Left lung (tissue), 10 donors: ENCODE measurements around the gene SECISBP2. TPM values are rescaled to one million over a fixed set of nuclear protein-coding genes. Genes with fewer than 3 reads are reported as not detected.

ENCODE experiments used
- ATAC-seq: fragments of 200-7000 bp; cut with Tn5 transposase; one replicate; pipeline ENCODE4 v1.9.1; 2020; ENCODE audit warnings: moderate library complexity
- DNase-seq, 4 donors: peaks; one replicate each; pipeline ENCODE4 v3.0.0-alpha.2; 2013 to 2020
- H3K27ac ChIP-seq, 2 donors: fragments of 200-600 bp; sonication (generic) in 1 of 2; one replicate each; pipeline versions ENCODE4 v1.5.0 to v1.8.0; 2020 to 2021
- H3K27me3 ChIP-seq, 2 donors: fragments of 200-600 bp; sonication (generic) in 1 of 2; one replicate each; pipeline versions ENCODE4 v1.5.0 to v1.8.0; 2020 to 2021
- H3K36me3 ChIP-seq, 2 donors: fragments of 200-600 bp; sonication (generic) in 1 of 2; one replicate each; pipeline versions ENCODE4 v1.5.0 to v1.8.0; 2020 to 2021
- H3K4me1 ChIP-seq, 2 donors: fragments of 200-600 bp; one replicate each; pipeline ENCODE4 v1.8.0; 2021
- H3K4me3 ChIP-seq, 2 donors: fragments of 200-600 bp; sonication (generic) in 1 of 2; one replicate each; pipeline versions ENCODE4 v1.5.0 to v1.8.0; 2020 to 2021; ENCODE audit warnings: mild to moderate bottlenecking in 1 of 2
- H3K9me3 ChIP-seq, 2 donors: fragments of 200-600 bp; sonication (generic) in 1 of 2; one replicate each; pipeline versions ENCODE4 v1.5.0 to v1.8.0; 2020 to 2021
- intact Hi-C, 2 donors: fragments of 100-400 bp; cut with DNase I; formaldehyde crosslinking; loops; one replicate each; pipeline versions ENCODE4 v1.11.2 to v1.14.2; 2022
- polyA plus RNA-seq, 6 donors: library from polyadenylated mRNA; unstranded; fragments of 120-200 nt; gene quantifications; one replicate each; pipeline ENCODE4 v1.2.1, GENCODE V29; 2013; ENCODE audit not compliant: insufficient read length in 6 of 6
- total RNA-seq, 2 donors: library from RNA; stranded (reverse); fragmentation: NEBNext Ultra II Directional; extraction: Animal tissue kit (Norgen Biotek cat#: 25700); gene quantifications; one replicate each; pipeline ENCODE4 v1.2.1, GENCODE V29; 2021
- TF ChIP-seq, protein P1 (sequence below), 2 donors: fragments of 200-600 bp; sonication (generic) in 1 of 2; IDR thresholded peaks; one replicate each; pipeline versions ENCODE4 v1.5.0 to v1.8.0; 2021; ENCODE audit warnings: antibody characterized with exemption in 2 of 2
- donor health status: DM: no; HTN: yes; CAD: no.
- donor health status: DM: no; HTN: no; CAD: no.

The SECISBP2 gene
- total and polyA plus RNA-seq, 8 donors, result 31.4 to 92.8 (median 89.3) TPM

DNA sequence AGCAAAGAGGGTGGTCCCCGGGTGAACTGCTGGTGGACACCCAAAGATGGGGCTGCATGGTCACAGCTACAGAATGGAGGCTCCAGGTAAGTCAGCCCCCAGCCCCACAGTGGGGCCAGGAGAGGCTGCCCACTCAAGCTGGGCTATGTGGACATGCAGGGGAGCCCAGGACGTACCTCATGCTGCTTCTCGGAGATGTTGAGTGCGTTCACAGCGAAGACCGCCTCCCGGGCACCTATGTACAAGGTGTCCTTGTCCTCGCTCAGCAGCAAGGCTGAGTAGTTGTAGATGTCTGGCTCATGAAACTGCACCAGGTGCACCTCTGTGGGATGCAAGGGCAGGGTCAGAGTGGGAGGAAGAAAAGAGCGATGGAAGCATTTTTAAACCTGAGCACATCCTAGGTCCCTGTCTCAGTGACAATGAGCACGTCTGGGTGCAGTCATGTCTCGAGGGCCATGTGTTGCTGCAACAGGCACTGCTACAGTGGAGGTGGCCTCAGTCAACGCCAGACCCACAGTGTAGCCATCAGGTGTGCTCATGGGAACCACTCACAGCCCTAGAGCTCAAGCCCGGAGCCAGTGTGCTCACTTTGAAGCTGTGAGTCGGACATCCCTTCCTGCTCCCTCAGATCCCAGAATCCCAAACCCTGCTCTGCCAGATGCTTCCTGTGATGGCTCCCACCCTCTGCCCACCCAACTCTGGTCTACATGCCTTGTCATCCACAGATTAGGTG lies 84.6 kb downstream of the SECISBP2 start:
- intact Hi-C loops, result no loop called here

GRCh38 chr9:89404074-89404473 lies 85.8 kb downstream of the SECISBP2 start:
- peaks cover 0 to 16% of the 10 kb centered on the region in 2 donors for H3K36me3 ChIP-seq
- DNase-seq (no peak), ATAC-seq (no peak)
- H3K4me1 ChIP-seq, result peaks cover 0 to 64% of the 10 kb centered on the region in 2 donors
- no peak overlapping the region for H3K4me3 ChIP-seq
- H3K27ac ChIP-seq, result no peak overlapping the region
- H3K9me3 ChIP-seq, result peaks cover 0 to 5% of the 10 kb centered on the region in 2 donors
- intact Hi-C loops, result no loop called here
- TF ChIP-seq, protein P1, sequence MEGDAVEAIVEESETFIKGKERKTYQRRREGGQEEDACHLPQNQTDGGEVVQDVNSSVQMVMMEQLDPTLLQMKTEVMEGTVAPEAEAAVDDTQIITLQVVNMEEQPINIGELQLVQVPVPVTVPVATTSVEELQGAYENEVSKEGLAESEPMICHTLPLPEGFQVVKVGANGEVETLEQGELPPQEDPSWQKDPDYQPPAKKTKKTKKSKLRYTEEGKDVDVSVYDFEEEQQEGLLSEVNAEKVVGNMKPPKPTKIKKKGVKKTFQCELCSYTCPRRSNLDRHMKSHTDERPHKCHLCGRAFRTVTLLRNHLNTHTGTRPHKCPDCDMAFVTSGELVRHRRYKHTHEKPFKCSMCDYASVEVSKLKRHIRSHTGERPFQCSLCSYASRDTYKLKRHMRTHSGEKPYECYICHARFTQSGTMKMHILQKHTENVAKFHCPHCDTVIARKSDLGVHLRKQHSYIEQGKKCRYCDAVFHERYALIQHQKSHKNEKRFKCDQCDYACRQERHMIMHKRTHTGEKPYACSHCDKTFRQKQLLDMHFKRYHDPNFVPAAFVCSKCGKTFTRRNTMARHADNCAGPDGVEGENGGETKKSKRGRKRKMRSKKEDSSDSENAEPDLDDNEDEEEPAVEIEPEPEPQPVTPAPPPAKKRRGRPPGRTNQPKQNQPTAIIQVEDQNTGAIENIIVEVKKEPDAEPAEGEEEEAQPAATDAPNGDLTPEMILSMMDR (IDR thresholded peaks at IDR 0.05), result no peak
- H3K27me3 ChIP-seq, result no peaks in the 10 kb centered on the region

More for the DNA sequence above, 84.6 kb downstream of the SECISBP2 start:
- H3K27ac ChIP-seq, result no peak overlapping the region
- H3K27me3 ChIP-seq, result no peaks in the 10 kb centered on the region
- ATAC-seq (no peak), DNase-seq (no peak)
- peaks cover 0 to 63% of the 10 kb centered on the region in 2 donors for H3K4me1 ChIP-seq
- TF ChIP-seq, protein P1 (IDR thresholded peaks at IDR 0.05), result no peak
- H3K36me3 ChIP-seq, result peaks cover 0 to 27% of the 10 kb centered on the region in 2 donors
- peaks cover 0 to 5% of the 10 kb centered on the region in 2 donors for H3K9me3 ChIP-seq
- no peak overlapping the region for H3K4me3 ChIP-seq

- Histone ChIP-seq H3K27ac (peak overlapping the region in 1 of 2 donors; percentile 70), H3K4me1 (peaks cover 0 to 67% of the 10 kb centered on the region in 2 donors), H3K9me3 (peaks cover 0 to 5% of the 10 kb centered on the region in 2 donors), H3K4me3 (peak overlapping the region in 1 of 2 donors; percentile 29), H3K27me3 (no peaks in the 10 kb centered on the region), H3K36me3 (peaks cover 0 to 14% of the 10 kb centered on the region in 2 donors)
- TF ChIP-seq, protein P1 (IDR thresholded peaks at IDR 0.05), result no peak
- intact Hi-C loops, result no loop called here
- DNase-seq (peak in 3 of 4 donors; percentile 16 to 87 (median 56)), ATAC-seq (peak; percentile 65)
These were observed 87.5 kb downstream of the SECISBP2 start for GRCh38 chr9:89405826-89406225.

- intact Hi-C loops, result no loop called here
- H3K4me1 ChIP-seq, result peaks cover 0 to 60% of the 10 kb centered on the region in 2 donors
- TF ChIP-seq, protein P1 (IDR thresholded peaks at IDR 0.05), result no peak
- no peak overlapping the region for H3K4me3 ChIP-seq
- no peaks in the 10 kb centered on the region for H3K27me3 ChIP-seq
- peaks cover 0 to 11% of the 10 kb centered on the region in 2 donors for H3K36me3 ChIP-seq
- DNase-seq, result no peak
- no peak for ATAC-seq
- H3K9me3 ChIP-seq, result peaks cover 0 to 5% of the 10 kb centered on the region in 2 donors
- H3K27ac ChIP-seq, result peak overlapping the region in 1 of 2 donors; percentile 70
These were observed 88.8 kb downstream of the SECISBP2 start for GRCh38 chr9:89407070-89407469.

DNA sequence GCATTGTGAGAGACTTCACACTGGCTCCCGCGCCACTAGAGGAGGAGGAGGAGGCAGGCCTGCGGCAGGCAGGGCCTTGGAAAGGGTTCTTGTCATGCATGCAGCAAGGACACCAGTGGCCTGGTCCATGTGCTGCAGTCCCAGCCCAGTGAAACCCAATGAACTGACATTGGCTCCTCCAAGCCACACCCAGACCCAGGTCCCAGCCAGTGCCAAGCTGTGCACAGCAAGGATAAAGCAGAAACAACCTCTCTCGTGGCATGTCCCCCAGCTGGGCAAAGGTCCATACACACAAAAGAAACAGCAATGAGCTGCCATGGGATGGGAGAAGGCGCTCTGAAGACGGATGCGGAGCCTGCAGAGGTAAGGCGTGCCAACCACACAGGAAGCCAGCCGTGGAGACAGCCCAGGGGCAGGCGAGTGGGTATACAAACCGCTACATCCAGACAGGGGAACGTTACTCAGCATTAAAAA lies 90.4 kb downstream of the SECISBP2 start:
- DNase-seq, result no peak
- Histone ChIP-seq H3K9me3 (peaks cover 0 to 5% of the 10 kb centered on the region in 2 donors), H3K36me3 (peaks cover 0 to 3% of the 10 kb centered on the region in 2 donors), H3K4me1 (peaks cover 0 to 57% of the 10 kb centered on the region in 2 donors), H3K4me3 (no peak overlapping the region), H3K27ac (peak overlapping the region in 1 of 2 donors; percentile 57), H3K27me3 (no peaks in the 10 kb centered on the region)
- TF ChIP-seq, protein P1 (IDR thresholded peaks at IDR 0.05), result no peak
- ATAC-seq, result no peak
- intact Hi-C loops, result no loop called here
